Skeletal muscle cell (primary cell): Measurements from ENCODE around the gene PARM1.

Source experiments
- DNase-seq: peaks from one replicate; pipeline ENCODE4 v3.0.0-alpha.2; 2010; ENCODE audit warnings: low read depth
- H3K4me3 ChIP-seq: 2 replicates; pipeline ENCODE4 v1.5.1; 2011; ENCODE audit warnings: low read depth, mild to moderate bottlenecking, control low read depth, low read length, moderate library complexity

The PARM1 gene

DNA sequence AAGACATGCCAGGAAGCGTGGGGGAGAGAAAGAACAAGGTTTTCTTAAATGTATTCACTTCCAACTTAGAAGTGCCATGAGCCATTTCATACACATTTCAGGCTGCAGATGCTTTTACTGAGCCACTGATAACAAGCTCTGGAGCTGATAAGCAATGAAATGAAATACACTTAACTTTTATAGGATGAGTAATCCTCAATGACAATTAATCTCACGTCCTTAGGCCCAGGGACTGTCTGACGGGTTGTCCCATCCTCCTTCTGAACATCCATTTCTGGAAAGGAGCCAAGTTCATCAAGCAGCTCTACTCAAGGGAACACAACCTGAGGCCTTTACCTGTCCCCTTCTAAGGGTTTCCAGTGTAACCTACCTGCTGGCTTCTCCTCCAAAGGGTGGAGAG is 121.2 kb downstream of the PARM1 start:
- H3K4me3 ChIP-seq, result no peak overlapping the region
- no peak for DNase-seq

DNA sequence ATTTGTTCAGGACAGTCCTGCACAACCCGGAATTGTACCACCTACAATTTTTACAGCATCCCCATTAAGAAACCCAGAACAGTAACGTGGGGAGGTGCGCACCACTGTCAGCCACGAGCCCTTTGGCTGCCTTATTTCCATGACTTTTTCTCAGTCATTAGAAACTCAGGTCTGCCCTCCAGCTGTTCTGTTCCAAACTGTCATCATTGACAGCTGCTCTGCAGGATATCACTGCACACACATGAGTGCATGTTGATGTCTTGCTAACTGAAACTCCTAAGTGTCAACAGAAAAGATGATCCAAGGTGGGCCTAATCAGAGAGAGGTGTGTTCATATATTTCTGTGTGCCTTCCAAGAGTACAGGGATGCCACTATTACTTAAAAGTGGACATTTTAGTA is 123.4 kb downstream of the PARM1 start:
- no peak for DNase-seq
- no peak overlapping the region for H3K4me3 ChIP-seq

DNA sequence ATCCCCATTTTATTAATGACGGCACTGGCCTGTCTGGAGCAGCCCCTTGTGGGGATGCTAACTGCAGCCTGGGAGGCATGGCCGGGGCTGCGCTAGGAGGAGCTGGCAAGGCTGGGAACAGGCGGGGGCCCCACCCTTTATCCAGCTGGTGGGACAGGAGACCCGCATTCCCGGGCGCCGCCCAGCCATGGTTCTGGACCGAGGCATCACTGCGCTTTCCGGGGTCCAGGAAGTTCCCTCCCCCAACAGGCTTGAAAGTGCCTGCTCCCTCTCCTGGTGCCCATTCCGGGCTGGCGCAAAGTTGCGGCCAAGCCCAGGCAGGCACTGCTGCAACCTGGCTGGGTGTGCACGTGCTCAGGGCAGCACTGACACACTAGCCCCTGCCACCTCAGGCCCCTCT is 124.5 kb downstream of the PARM1 start:
- DNase-seq, result no peak
- H3K4me3 ChIP-seq, result no peak overlapping the region

DNA sequence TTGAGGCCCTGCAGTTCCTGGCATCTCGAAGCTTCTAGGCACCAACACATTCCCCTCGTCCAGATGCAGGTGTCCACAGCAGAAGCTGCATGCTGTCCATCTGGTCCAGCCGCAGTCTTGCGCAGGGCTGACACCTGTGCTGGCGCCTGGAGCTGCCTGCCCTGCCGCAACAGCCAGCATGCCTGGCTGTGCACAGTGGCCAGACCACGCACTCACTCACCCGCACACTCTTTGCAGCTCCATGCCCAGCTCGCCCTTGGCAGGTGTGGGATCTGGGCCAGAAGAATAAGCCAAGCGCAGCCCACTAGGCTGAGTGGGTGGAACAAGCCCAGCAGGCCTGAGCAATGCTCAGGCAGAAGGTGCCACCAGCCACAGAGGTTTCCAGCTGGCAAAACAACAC is 125.6 kb downstream of the PARM1 start:
- H3K4me3 ChIP-seq, result no peak overlapping the region
- DNase-seq, result no peak

DNA sequence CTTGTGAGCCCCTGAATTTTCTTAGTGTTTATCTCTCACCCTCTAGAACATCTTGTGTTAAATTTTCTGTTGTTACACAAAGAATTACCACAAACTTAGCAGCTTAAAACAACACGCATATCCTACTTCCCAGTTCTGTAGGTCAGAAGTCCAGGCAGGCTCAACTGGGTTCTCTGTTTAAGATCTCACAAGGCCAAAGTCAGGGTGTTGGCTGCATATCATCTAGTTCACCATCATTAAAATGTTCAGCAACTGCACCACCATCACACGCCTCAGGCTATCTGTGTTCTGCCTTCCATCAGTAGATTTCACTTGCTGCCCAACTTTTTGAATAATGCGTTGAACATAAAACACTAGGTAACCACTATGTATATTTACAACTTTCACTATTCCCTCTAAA is 130.5 kb downstream of the PARM1 start:
- DNase-seq, result no peak
- H3K4me3 ChIP-seq, result no peak overlapping the region

GRCh38 chr4:75065909-75066308 is 133.0 kb downstream of the PARM1 start:
- no peak for DNase-seq
- H3K4me3 ChIP-seq, result no peak overlapping the region

DNA sequence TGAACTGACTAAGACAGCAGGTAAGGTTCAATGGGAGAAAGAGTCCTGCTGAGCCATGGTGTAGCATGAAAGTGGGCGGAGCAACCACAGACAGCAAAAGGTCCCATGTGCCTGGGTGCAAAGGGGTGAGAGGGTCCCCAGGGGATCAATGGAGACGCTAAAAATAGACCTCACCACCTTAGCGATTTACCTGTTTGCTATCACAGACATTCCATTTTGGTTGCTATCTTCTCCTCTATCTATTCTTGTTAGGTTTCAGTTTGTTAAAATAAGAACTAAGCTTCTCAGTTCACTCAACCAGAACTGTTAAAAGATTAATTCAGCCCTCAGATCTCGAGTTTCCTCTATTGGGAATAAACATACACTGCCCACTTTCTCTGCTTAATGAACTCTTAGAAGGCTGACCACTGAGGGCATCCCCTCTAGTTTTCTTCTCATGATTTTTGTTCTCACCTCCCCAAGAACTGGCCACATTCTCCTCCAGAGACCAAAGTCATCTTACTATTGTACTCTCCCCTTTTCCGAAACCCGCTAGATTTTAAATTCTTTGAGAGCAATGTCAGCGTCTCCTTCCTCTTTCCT is 136.7 kb downstream of the PARM1 start:
- no peak for DNase-seq

DNA sequence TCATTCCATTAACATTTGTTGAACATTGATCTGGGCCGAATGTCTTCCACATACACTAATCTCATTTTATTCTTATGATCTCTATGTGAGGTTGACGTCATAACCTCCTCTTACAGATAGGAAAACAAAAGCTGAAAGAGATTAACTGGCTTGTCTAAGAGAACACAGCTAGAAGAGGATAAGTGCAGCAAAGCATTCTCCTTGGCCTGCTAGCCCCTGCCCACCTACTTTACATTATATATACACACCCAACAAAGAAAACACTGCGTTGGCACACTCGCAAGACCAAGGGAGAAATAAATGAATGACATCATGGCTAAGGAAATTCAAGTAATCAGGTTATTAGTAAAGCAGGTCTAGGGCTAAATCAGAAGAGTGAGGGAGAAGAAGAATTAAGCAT is 138.4 kb downstream of the PARM1 start:
- H3K4me3 ChIP-seq, result no peak overlapping the region
- no peak for DNase-seq

More for the DNA sequence above, 136.7 kb downstream of the PARM1 start:
- no peak overlapping the region for H3K4me3 ChIP-seq

DNA sequence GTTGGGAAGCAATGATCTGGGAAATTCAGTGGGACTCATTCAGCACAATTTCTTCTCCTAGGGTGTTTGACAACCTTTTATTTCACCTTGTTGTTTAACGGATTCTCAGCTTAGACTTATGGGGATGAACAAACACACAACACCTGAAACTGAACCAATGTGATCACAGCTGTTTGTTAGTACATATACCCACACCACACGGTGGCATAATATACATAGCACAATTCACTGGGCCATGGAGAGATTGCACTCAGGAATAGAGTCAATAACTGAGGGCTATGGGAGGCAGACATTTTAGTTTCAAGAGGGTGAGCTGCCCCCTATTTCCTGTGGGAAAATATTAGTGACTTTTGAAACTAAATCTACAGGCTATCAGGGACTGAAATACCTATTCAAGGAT is 148.0 kb downstream of the PARM1 start:
- DNase-seq, result no peak
- no peak overlapping the region for H3K4me3 ChIP-seq

DNA sequence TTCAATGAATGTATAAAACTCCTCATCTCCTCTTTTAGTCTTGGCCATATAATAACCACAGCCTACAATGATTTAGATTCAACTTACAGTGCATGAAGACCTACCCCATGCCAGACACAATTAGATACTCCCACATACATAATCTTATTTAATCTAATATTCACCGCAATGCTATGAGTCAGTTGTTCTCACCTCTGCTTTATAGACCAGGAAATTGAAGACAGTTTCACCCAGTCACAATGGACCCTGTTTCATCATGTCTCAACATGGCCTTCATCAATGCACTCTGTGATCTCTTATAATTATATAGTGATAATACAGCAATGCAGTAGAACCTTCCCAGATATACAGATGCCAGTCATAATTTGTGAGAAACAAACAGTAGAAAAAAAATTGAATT is 148.6 kb downstream of the PARM1 start:
- DNase-seq, result no peak
- no peak overlapping the region for H3K4me3 ChIP-seq

DNA sequence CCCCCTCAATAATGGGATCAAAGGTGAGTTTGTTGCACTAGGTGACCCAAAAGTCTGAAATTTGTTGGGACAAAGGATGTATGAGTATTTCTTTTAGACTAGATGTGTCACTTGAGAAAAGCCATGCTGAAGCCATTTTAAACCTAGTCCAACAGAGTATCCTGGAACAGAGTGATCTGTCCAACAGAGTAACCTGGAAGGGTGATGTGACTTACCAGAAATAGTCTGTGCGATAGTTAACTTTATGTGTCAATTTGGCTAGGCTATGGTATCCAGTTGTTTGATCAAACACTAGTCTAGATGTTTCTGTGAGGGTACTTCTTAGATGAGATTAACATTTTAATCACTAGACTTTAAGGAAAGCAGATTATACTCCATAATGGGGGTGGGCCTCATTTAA is 154.5 kb downstream of the PARM1 start:
- H3K4me3 ChIP-seq, result no peak overlapping the region
- no peak for DNase-seq

DNA sequence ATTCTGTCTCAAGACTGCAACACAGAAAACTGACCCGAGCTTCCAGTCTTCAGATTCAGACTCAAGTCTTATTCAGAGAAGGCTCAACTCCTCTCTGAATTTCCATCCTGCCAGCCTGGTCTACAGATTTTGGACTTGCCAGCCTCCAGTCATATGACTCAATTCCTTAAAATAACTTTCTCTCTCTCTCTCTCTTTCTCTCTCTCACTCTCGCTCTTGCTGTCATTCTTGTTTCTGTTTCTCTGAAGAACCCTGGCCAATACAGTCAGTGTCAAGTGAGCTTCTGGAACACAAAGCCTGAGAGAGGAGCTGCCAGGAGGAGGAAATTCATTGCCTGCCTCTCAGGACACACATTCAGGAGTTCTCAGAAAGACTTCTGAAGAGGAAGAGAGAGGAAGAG is 154.9 kb downstream of the PARM1 start:
- no peak for DNase-seq
- no peak overlapping the region for H3K4me3 ChIP-seq

DNA sequence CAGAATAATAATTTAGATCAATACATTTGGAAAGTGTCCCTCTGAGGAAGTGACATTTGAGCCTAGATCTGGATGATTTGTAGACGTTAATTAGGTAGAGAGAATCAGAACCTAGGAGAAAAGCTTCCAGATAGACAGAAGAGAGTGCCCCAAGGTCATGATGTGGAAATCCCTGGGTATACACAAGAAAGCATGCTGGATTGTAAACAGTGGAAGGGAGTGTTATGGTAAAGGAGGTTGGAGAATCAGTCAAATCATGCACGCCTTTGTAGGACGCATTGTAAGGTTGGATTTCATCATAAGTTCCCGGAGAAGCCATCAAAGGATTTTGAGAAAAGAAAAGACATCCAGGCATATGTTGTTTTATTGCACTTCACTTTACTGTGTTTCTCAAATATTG is 156.3 kb downstream of the PARM1 start:
- DNase-seq, result no peak
- H3K4me3 ChIP-seq, result no peak overlapping the region

GRCh38 chr4:75099321-75099720 is 166.4 kb downstream of the PARM1 start:
- no peak overlapping the region for H3K4me3 ChIP-seq
- DNase-seq, result no peak
